ENCODE results near the gene SLC39A11.

The SLC39A11 gene

GRCh38 chr17:72985882-72986720 is 106.4 kb downstream of the SLC39A11 start:
- DNase-seq (ENCODE audit: low read depth), result no peak
- peak; percentile 92 for TF ChIP-seq CTCF (conservative IDR thresholded peaks at IDR 0.05; ENCODE audit: low read depth, low read length)

GRCh38 chr17:72984926-72985325 is 107.6 kb downstream of the SLC39A11 start:
- H3K4me3 ChIP-seq (ENCODE audit: low read length), result no peak overlapping the region
- DNase-seq (ENCODE audit: low read depth), result no peak
- TF ChIP-seq CTCF (conservative IDR thresholded peaks at IDR 0.05; ENCODE audit: low read depth, low read length), result no peak

More at GRCh38 chr17:72985882-72986720, 106.4 kb downstream of the SLC39A11 start:
- H3K4me3 ChIP-seq (ENCODE audit: low read length), result no peak overlapping the region

GRCh38 chr17:72984145-72984925 is 108.2 kb downstream of the SLC39A11 start:
- no peak for TF ChIP-seq CTCF (conservative IDR thresholded peaks at IDR 0.05; ENCODE audit: low read depth, low read length)
- no peak overlapping the region for H3K4me3 ChIP-seq (ENCODE audit: low read length)
- DNase-seq (ENCODE audit: low read depth), result peak; percentile 36

- H3K4me3 ChIP-seq (ENCODE audit: low read length), result no peak overlapping the region
- DNase-seq (ENCODE audit: low read depth), result no peak
- no peak for TF ChIP-seq CTCF (conservative IDR thresholded peaks at IDR 0.05; ENCODE audit: low read depth, low read length)
Measured at GRCh38 chr17:72982680-72983079, 109.8 kb downstream of the SLC39A11 start.

- DNase-seq (ENCODE audit: low read depth), result no peak
- TF ChIP-seq CTCF (conservative IDR thresholded peaks at IDR 0.05; ENCODE audit: low read depth, low read length), result no peak
- no peak overlapping the region for H3K4me3 ChIP-seq (ENCODE audit: low read length)
Measured at GRCh38 chr17:72978593-72979218, 113.8 kb downstream of the SLC39A11 start.

GRCh38 chr17:72977771-72978417 is 114.6 kb downstream of the SLC39A11 start:
- TF ChIP-seq CTCF (conservative IDR thresholded peaks at IDR 0.05; ENCODE audit: low read depth, low read length), result no peak
- peak; percentile 52 for DNase-seq (ENCODE audit: low read depth)
- no peak overlapping the region for H3K4me3 ChIP-seq (ENCODE audit: low read length)
